Muscle of leg (tissue), 11 donors: ENCODE data around the gene JAZF1. TPM values are rescaled to one million over a fixed set of nuclear protein-coding genes. Genes with fewer than 3 reads are reported as not detected.

Experiments
- DNase-seq: peaks from one replicate; pipeline ENCODE4 v3.0.0; 2013
- H3K27ac ChIP-seq: one replicate; pipeline ENCODE4 v1.5.1; 2013; ENCODE audit warnings: mild to moderate bottlenecking, low read length, control low read depth
- H3K27me3 ChIP-seq: one replicate; pipeline ENCODE4 v1.6.1; 2013; ENCODE audit warnings: low read length; ENCODE audit not compliant: control insufficient read depth, insufficient read depth
- H3K36me3 ChIP-seq: one replicate; pipeline ENCODE4 v1.6.1; 2013; ENCODE audit warnings: low read length; ENCODE audit not compliant: control insufficient read depth, insufficient read depth
- H3K4me1 ChIP-seq: one replicate; pipeline ENCODE4 v1.6.1; 2013; ENCODE audit warnings: low read length; ENCODE audit not compliant: control insufficient read depth, insufficient read depth
- H3K4me3 ChIP-seq: one replicate; pipeline ENCODE4 v1.5.1; 2013; ENCODE audit warnings: low read length, control low read depth
- H3K9me3 ChIP-seq: replicated peaks from 2 replicates; pipeline ENCODE4 v1.6.1; 2013; ENCODE audit warnings: low read depth, low read length; ENCODE audit not compliant: control insufficient read depth
- WGBS: methylation state at CpG from one replicate; pipeline ENCODE4 v1.1.5; 2013; ENCODE audit warnings: missing lambda C conversion rate; ENCODE audit not compliant: insufficient coverage; 5-methylcytosine and 5-hydroxymethylcytosine counted together
- polyA plus RNA-seq, 8 donors: library from polyadenylated mRNA; unstranded; fragments of 120-200 nt; gene quantifications; one replicate each; pipeline versions ENCODE4 v1.2.1 to v1.2.3, GENCODE V29; 2013; ENCODE audit warnings: inconsistent platforms in 1 of 8, low replicate concordance in 1 of 8; ENCODE audit not compliant: insufficient read length in 8 of 8, insufficient read depth in 1 of 8
- total RNA-seq: library from RNA; stranded (reverse); fragments of 120-200 nt; gene quantifications from one replicate; pipeline ENCODE4 v1.2.4, GENCODE V29; 2013

The JAZF1 gene
- total and polyA plus RNA-seq, 9 donors = 12.7 to 30.3 (median 28.1) TPM

DNA sequence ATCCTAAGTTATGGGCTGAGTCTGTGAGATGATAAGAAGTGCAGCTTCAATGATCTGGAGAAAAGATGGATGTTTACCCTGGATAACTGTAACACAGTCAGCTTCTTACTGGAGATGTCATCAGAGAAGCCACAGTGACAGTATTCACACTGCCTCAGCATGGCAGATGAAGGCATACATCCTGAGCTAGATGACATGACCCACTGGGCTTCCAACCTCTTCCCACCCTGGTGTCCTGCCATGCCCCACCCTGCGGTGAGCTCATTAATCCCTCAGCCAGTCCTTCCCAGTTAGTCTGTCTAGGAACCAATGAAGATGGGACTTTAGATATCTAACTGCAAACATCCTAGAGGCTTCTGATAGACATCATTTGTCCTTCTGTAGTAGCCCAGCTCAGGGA, 226.8 kb downstream of the JAZF1 start:
- Histone ChIP-seq H3K36me3 (no peaks in the 10 kb centered on the region), H3K27me3 (no peaks in the 10 kb centered on the region), H3K4me1 (peaks cover 15% of the 10 kb centered on the region), H3K9me3 (no peaks in the 10 kb centered on the region), H3K27ac (no peak overlapping the region), H3K4me3 (no peak overlapping the region)
- WGBS = no CpG with 5 or more reads among the region's 1 CpG
- DNase-seq = no peak

- peaks cover 16% of the 10 kb centered on the region for H3K4me1 ChIP-seq
- WGBS = no CpG with 5 or more reads among the region's 1 CpG
- H3K27me3 ChIP-seq = no peaks in the 10 kb centered on the region
- H3K27ac ChIP-seq = no peak overlapping the region
- no peak for DNase-seq
- no peaks in the 10 kb centered on the region for H3K9me3 ChIP-seq
- H3K4me3 ChIP-seq = no peak overlapping the region
- H3K36me3 ChIP-seq = no peaks in the 10 kb centered on the region
Measured at GRCh38 chr7:27953361-27953760, 227.2 kb downstream of the JAZF1 start.

DNA sequence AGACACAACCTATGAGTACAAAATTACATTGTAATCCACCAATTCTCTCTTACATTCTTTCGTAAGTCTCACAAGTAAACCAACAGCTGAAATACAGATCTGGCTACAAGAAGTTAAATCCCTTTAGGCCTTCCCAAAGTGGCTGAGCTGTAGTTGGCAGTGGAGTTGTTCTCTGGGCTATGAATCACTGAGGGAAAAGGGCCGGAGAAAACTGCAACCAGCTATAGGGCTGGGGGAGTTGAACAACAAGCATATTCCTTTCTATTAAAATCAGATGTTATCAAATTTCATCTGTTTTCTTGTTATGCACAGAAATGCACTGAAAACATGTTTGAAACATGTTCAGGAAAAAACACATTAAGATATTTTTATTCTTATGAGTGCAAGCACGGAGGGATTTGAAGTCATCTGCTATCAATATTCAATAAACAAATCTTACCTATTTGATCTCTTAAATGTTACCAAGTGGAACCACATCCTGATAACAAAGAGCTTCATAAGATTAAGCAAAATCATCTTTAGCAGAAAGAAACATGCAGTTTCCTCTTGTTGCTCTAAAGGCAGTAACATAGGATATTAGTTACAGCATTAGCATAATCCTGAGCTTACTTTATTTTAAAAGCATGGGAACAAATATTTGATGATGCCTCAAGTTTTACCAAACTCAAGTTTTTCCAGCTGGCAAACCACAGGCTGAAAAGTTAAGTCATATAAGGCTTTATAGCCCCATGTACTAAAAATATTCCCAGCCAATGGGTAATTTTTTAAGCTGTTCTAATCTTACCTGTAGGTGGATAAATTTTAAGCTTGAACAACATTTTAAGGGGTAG, 227.9 kb downstream of the JAZF1 start:
- Histone ChIP-seq H3K4me1 (peaks cover 21% of the 10 kb centered on the region), H3K27me3 (no peaks in the 10 kb centered on the region), H3K9me3 (no peaks in the 10 kb centered on the region), H3K36me3 (no peaks in the 10 kb centered on the region), H3K4me3 (no peak overlapping the region), H3K27ac (peak overlapping the region; percentile 54)
- peak; percentile 79 for DNase-seq
- WGBS = no CpG with 5 or more reads among the region's 3 CpGs

DNA sequence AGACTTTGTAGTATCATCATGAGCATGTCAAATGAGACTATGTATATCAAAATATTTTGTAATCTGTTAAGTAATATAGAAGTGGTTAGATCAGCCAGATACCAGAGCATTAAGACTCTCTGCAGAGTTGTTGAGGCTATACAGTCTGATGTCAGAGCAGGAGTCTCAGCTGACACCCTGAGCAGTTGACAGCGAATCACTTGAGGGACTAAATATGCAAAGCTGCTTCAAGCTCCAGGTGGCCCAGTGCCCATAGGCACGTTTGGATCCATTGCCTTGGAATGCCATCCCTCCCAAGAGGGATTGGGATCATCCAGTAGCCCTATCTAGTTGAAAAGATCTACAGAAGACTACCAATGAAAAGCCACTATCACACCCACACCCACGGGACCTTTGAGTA, 230.5 kb downstream of the JAZF1 start:
- Histone ChIP-seq H3K9me3 (no peaks in the 10 kb centered on the region), H3K36me3 (no peaks in the 10 kb centered on the region), H3K27me3 (no peaks in the 10 kb centered on the region), H3K27ac (no peak overlapping the region), H3K4me1 (peaks cover 30% of the 10 kb centered on the region), H3K4me3 (no peak overlapping the region)
- DNase-seq = no peak
- 61% methylated on average over 2 of the region's 3 CpGs for WGBS

- H3K27ac ChIP-seq = no peak overlapping the region
- no peak overlapping the region for H3K4me3 ChIP-seq
- H3K27me3 ChIP-seq = no peaks in the 10 kb centered on the region
- no peaks in the 10 kb centered on the region for H3K36me3 ChIP-seq
- no peaks in the 10 kb centered on the region for H3K9me3 ChIP-seq
- peak; percentile 66 for DNase-seq
- H3K4me1 ChIP-seq = peaks cover 35% of the 10 kb centered on the region
- 81% methylated on average over 3 of the region's 3 CpGs for WGBS
Measured at GRCh38 chr7:27948861-27949260, 231.7 kb downstream of the JAZF1 start.

GRCh38 chr7:27947586-27948278, 232.9 kb downstream of the JAZF1 start:
- 24% methylated on average over 4 of the region's 7 CpGs for whole genome bisulfite sequencing
- Histone ChIP-seq H3K36me3 (no peaks in the 10 kb centered on the region), H3K27me3 (no peaks in the 10 kb centered on the region), H3K4me3 (no peak overlapping the region), H3K9me3 (no peaks in the 10 kb centered on the region), H3K27ac (peak overlapping the region; percentile 32), H3K4me1 (peaks cover 42% of the 10 kb centered on the region)
- peak; percentile 56 for DNase-seq

GRCh38 chr7:27946351-27946750, 234.2 kb downstream of the JAZF1 start:
- Histone ChIP-seq H3K9me3 (no peaks in the 10 kb centered on the region), H3K4me1 (peaks cover 37% of the 10 kb centered on the region), H3K27me3 (no peaks in the 10 kb centered on the region), H3K36me3 (no peaks in the 10 kb centered on the region), H3K27ac (peak overlapping the region; percentile 10), H3K4me3 (no peak overlapping the region)
- DNase-seq = peak; percentile 82
- WGBS = no CpG with 5 or more reads among the region's 2 CpGs

DNA sequence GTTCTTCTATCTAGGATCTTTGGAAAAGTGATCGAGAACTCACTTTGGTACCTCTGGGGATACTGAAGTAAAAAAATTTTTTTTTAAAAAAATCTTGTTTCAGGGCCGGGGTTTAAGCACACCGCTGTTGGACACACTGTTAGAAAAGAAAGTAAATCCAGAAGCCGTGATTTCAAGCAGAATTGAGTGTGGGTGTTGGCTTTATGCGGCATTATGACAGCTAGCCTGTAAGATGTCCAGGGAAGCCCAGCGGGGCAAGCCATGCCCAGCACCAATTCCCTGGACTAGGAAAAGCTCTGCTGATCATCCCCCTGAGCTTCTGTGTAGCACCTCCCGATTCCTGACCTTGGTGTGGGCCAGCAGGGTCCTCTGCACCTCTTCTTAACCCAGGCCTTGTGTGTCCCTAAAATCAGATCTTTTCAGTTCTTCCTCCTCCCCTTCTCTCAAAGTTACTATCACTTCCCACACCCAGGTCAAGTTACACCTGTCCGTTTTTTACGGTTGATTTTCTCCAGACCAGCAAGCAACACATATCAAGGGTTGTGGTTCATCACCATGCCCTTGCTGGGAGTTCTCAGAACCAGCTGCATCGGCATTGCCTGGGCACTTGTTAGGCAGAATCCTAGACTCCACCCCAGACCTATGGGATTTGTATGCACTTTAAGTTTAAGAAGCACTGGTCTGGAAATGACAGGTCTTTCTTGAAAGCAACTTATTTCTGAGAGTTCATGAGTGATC, 235.4 kb downstream of the JAZF1 start:
- DNase-seq = no peak
- Histone ChIP-seq H3K27ac (peak overlapping the region; percentile 59), H3K4me1 (peaks cover 37% of the 10 kb centered on the region), H3K4me3 (no peak overlapping the region), H3K36me3 (no peaks in the 10 kb centered on the region), H3K9me3 (no peaks in the 10 kb centered on the region), H3K27me3 (no peaks in the 10 kb centered on the region)
- 59% methylated on average over 8 of the region's 10 CpGs for WGBS

DNA sequence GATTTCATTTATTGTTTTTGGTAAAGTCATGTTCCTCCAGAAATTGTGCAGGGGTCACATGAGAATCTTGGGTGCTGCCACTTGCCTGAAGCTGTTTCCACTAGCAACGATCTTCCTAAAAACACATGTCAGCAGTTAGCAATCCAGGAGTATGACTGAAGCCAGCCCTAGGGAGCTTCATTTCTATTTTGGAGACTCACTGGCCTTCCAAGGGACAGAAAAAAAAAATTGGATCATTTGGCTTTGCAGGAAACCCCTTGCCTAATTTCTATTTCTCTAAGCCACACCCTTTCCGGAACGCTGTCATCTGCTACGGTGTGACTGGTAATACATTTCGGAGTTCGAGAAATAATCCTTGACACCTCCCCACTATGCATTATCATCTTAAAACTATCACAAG, 236.0 kb downstream of the JAZF1 start:
- Histone ChIP-seq H3K27me3 (no peaks in the 10 kb centered on the region), H3K4me3 (no peak overlapping the region), H3K36me3 (no peaks in the 10 kb centered on the region), H3K4me1 (peaks cover 37% of the 10 kb centered on the region), H3K27ac (peak overlapping the region; percentile 59), H3K9me3 (no peaks in the 10 kb centered on the region)
- DNase-seq = peak; percentile 95
- WGBS = 20% methylated on average over 1 of the region's 6 CpGs

- no peak overlapping the region for H3K4me3 ChIP-seq
- peak overlapping the region; percentile 63 for H3K27ac ChIP-seq
- H3K27me3 ChIP-seq = no peaks in the 10 kb centered on the region
- H3K36me3 ChIP-seq = no peaks in the 10 kb centered on the region
- no peaks in the 10 kb centered on the region for H3K9me3 ChIP-seq
- WGBS = 24% methylated on average over 7 of the region's 14 CpGs
- peaks cover 31% of the 10 kb centered on the region for H3K4me1 ChIP-seq
- peak; percentile 61 for DNase-seq
Measured at GRCh38 chr7:27943241-27943640, 237.4 kb downstream of the JAZF1 start.
